HEK293T (cell line): Measurements from ENCODE around the gene TEX36.
"Not testable (repeated sequence)": the region's sequence is repeated elsewhere in the genome, so short reads cannot be mapped to it uniquely, and the experiment has no call there.

ENCODE experiments used
- CTCF ChIA-PET: fragments of 350-600 bp; formaldehyde crosslinking; extraction: SDS; loops from one replicate; lab custom pipeline; 2021; ENCODE audit warnings: antibody characterized with exemption, inconsistent platforms; lab: Yijun Ruan, JAX
- POLR2A ChIA-PET: fragments of 350-600 bp; formaldehyde crosslinking; extraction: SDS; loops from one replicate; lab custom pipeline; 2020; ENCODE audit warnings: antibody characterized with exemption, inconsistent platforms; lab: Yijun Ruan, JAX
- DNase-seq: peaks from one replicate; pipeline ENCODE4 v3.0.0; 2012; ENCODE audit warnings: mixed read lengths; ENCODE audit errors: extremely low spot score
- ARNT ChIP-seq: fragments of 450-650 bp; IDR thresholded peaks from 2 replicates; pipeline ENCODE4 v1.6.1; 2017; ENCODE audit warnings: mild to moderate bottlenecking
- BHLHE40 ChIP-seq: fragments of 450-650 bp; IDR thresholded peaks from 2 replicates; pipeline ENCODE4 v1.6.1; 2016; ENCODE audit warnings: mild to moderate bottlenecking, moderate library complexity, borderline replicate concordance
- CTBP1 ChIP-seq: fragments of 450-650 bp; IDR thresholded peaks from 2 replicates; pipeline ENCODE4 v1.6.1; 2016; ENCODE audit warnings: borderline replicate concordance
- ELF4 ChIP-seq: fragments of 450-650 bp; IDR thresholded peaks from 2 replicates; pipeline ENCODE4 v1.6.1; 2017; ENCODE audit warnings: antibody characterized with exemption
- FOXA1 ChIP-seq: fragments of 450-650 bp; IDR thresholded peaks from 2 replicates; pipeline ENCODE4 v1.6.1; 2016; ENCODE audit warnings: mild to moderate bottlenecking
- FOXK2 ChIP-seq: fragments of 450-650 bp; IDR thresholded peaks from 2 replicates; pipeline ENCODE4 v1.6.1; 2016; ENCODE audit warnings: mild to moderate bottlenecking
- FOXM1 ChIP-seq: fragments of 450-650 bp; IDR thresholded peaks from 2 replicates; pipeline ENCODE4 v1.6.1; 2017; ENCODE audit warnings: mild to moderate bottlenecking, borderline replicate concordance
- HDGF ChIP-seq: fragments of 450-650 bp; IDR thresholded peaks from 2 replicates; pipeline ENCODE4 v1.6.1; 2017; ENCODE audit warnings: antibody characterized with exemption, borderline replicate concordance
- L3MBTL2 ChIP-seq: fragments of 450-650 bp; conservative IDR thresholded peaks from 2 replicates; pipeline ENCODE4 v1.6.1; 2016; ENCODE audit warnings: mild to moderate bottlenecking
- LEF1 ChIP-seq: fragments of 450-650 bp; IDR thresholded peaks from 2 replicates; pipeline ENCODE4 v1.6.1; 2017; ENCODE audit warnings: mild to moderate bottlenecking, borderline replicate concordance
- NFRKB ChIP-seq: fragments of 450-650 bp; IDR thresholded peaks from 2 replicates; pipeline ENCODE4 v1.6.1; 2016; ENCODE audit warnings: mild to moderate bottlenecking, moderate library complexity
- SP1 ChIP-seq: fragments of 450-650 bp; IDR thresholded peaks from 2 replicates; pipeline ENCODE4 v1.6.1; 2017
- SUZ12 ChIP-seq: fragments of 450-650 bp; IDR thresholded peaks from 2 replicates; pipeline ENCODE4 v1.6.1; 2016; ENCODE audit warnings: mild to moderate bottlenecking
- TARDBP ChIP-seq: fragments of 450-650 bp; IDR thresholded peaks from 2 replicates; pipeline ENCODE4 v1.6.1; 2016
- ZNF384 ChIP-seq: fragments of 450-650 bp; IDR thresholded peaks from 2 replicates; pipeline ENCODE4 v1.6.1; 2016
- TF ChIP-seq, protein P1 (sequence below): fragments of 450-650 bp; IDR thresholded peaks from 2 replicates; pipeline ENCODE4 v1.6.1; 2016

The TEX36 gene

DNA sequence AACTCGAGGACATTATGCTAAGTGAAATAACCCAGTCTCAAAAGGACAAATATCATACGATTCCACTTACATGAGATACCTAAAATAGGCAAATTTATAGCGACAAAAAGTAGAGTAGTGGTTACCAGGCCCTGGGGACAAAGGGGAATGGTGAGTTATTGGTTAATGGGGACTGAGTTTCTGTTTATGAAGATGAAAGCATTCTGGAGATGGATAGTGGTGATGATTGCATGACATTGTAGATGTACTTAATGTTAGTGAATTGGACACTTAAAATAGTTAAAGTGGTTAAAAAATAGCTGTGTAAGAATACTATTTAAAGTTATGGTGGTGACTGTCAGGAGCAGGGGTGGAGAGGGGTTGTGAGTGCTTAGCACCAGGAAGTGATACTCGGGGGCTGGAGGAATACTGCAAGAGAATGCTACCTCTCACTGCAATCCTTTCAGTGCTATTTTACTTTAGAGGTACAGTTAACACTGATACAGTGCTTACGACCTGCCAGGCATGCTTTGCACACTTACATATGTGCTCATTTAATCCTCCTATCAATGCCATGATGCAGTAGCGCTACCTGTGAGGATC is 16.7 kb upstream of the TEX36 start:
- no peak for DNase-seq
- CTCF ChIA-PET = interaction anchor here (1.0 to 1.6 kb wide), 3 partner anchors 10 to 721 kb away, joined by 3 read pairs; no protein-coding TSS in a partner anchor
- POLR2A ChIA-PET = no interaction called here
- TF ChIP-seq L3MBTL2 (no peak), ARNT (no peak), LEF1 (no peak), HDGF (no peak), CTBP1 (no peak), FOXA1 (no peak), NFRKB (no peak)

DNA sequence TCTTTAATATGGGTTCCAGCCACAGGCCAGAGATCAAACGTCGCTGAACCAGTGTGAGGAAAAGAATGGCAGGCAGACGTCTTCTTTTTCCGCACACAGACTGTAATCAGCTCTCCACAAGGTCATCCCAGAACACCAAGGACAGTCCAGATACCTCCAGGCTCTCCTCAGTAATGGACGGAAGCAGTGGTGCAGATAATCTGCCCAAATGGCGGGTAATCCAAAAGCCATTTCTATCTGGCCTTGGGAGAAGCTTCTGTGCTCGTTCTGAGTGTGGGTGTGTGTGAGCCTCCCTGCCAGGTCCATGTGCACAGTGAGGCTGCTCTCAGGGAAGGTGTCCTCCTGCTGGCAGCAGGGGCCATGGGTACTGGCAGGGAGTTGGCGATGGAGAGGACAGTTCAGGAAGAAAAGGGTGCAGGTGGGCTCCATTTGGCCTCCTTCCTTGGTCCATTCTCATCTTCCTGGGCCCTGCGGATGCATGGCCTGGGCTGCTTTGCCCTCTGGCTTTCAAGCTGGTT is 15.6 kb upstream of the TEX36 start:
- POLR2A ChIA-PET = interaction anchor here (1.2 kb wide), 1 partner anchor 21 kb away, joined by 3 read pairs; the partner anchor contains the start of gene EDRF1

DNA sequence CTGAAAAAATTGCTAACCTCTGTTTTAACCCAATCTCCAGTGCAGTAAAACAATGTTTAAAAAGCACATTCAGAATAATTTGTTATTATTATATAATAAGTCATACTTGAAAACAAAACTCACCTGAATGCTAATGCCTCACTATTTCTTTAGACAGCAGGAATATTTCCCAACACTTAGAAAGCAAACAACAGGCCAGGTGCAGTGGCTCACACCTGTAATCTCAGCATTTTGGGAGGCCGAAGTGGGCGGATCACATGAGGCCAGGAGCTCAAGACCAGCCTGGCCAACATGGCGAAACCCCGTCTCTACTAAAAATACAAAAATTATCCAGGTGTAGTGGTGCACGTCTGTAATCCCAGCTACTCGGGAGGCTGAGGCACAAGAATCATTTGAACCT is 13.9 kb upstream of the TEX36 start:
- DNase-seq, CTCF ChIA-PET: not testable (repeated sequence)
- POLR2A ChIA-PET = interaction anchor here (2.8 kb wide), 1 partner anchor 11 kb away, joined by 9 read pairs; no protein-coding TSS in a partner anchor

More for the DNA sequence above, 15.6 kb upstream of the TEX36 start:
- CTCF ChIA-PET = interaction anchor here (1.0 to 1.3 kb wide), 3 partner anchors 8 to 720 kb away, joined by 3 to 4 read pairs (median 4); no protein-coding TSS in a partner anchor
- DNase-seq = no peak
- TF ChIP-seq SUZ12 = no peak
- TF ChIP-seq FOXA1 = no peak
- TF ChIP-seq TARDBP = no peak
- no peak for TF ChIP-seq BHLHE40
- no peak for TF ChIP-seq NFRKB
- no peak for TF ChIP-seq ZNF384

DNA sequence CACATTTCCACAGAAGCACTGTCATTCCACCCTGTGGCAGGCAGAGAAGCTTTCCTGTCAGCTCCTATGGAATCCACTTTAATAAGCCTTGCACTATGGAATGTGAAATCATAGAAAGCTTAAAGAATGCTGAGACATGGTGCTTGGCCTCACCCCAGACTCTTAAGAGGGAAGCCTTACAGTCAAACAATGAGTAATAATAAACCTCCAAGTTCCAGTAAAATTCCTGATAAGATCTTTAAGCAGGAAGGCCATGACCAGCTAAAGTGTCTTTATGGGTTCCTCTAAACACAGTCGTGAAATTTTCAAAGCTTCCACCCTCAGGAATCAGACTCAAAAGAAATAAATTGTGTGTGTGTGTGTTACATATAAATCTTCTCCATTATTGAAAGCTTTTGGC is 11.9 kb upstream of the TEX36 start:
- no peak for DNase-seq
- no peak for TF ChIP-seq SP1
- TF ChIP-seq, protein P1, sequence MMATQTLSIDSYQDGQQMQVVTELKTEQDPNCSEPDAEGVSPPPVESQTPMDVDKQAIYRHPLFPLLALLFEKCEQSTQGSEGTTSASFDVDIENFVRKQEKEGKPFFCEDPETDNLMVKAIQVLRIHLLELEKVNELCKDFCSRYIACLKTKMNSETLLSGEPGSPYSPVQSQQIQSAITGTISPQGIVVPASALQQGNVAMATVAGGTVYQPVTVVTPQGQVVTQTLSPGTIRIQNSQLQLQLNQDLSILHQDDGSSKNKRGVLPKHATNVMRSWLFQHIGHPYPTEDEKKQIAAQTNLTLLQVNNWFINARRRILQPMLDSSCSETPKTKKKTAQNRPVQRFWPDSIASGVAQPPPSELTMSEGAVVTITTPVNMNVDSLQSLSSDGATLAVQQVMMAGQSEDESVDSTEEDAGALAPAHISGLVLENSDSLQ = no peak
- POLR2A ChIA-PET = interaction anchor here (2.8 kb wide), 1 partner anchor 13 kb away, joined by 9 read pairs; no protein-coding TSS in a partner anchor
- CTCF ChIA-PET = interaction anchor here (1.2 kb wide), 1 partner anchor 9 kb away, joined by 3 read pairs; no protein-coding TSS in a partner anchor

DNA sequence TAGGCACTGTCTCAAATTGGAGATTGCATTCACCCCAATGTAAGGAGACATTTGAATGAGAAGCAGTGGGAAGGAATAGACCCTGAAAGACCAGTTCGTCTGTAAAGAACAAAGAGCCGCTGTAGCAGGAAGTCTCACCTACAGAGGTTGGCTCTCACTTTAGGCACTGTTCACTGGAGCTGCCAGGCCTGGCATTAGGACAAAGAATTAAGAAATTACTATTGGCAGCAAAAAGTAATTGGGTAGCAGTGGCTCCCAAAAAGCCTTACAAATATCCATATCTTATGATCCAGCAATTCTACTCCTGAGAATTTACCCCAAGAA is 10.5 kb upstream of the TEX36 start:
- POLR2A ChIA-PET = no interaction called here
- no peak for DNase-seq
- no peak for TF ChIP-seq SUZ12
- TF ChIP-seq ARNT = no peak
- TF ChIP-seq L3MBTL2 = no peak
- no peak for TF ChIP-seq NFRKB
- no peak for TF ChIP-seq ELF4
- no peak for TF ChIP-seq CTBP1
- no peak for TF ChIP-seq HDGF
- no peak for TF ChIP-seq BHLHE40
- no peak for TF ChIP-seq FOXM1
- no peak for TF ChIP-seq LEF1
- TF ChIP-seq ZNF384 = no peak
- no peak for TF ChIP-seq TARDBP
- no peak for TF ChIP-seq FOXK2
- TF ChIP-seq FOXA1 = no peak
- TF ChIP-seq, protein P1 = no peak
- no peak for TF ChIP-seq SP1
- CTCF ChIA-PET = no interaction called here

DNA sequence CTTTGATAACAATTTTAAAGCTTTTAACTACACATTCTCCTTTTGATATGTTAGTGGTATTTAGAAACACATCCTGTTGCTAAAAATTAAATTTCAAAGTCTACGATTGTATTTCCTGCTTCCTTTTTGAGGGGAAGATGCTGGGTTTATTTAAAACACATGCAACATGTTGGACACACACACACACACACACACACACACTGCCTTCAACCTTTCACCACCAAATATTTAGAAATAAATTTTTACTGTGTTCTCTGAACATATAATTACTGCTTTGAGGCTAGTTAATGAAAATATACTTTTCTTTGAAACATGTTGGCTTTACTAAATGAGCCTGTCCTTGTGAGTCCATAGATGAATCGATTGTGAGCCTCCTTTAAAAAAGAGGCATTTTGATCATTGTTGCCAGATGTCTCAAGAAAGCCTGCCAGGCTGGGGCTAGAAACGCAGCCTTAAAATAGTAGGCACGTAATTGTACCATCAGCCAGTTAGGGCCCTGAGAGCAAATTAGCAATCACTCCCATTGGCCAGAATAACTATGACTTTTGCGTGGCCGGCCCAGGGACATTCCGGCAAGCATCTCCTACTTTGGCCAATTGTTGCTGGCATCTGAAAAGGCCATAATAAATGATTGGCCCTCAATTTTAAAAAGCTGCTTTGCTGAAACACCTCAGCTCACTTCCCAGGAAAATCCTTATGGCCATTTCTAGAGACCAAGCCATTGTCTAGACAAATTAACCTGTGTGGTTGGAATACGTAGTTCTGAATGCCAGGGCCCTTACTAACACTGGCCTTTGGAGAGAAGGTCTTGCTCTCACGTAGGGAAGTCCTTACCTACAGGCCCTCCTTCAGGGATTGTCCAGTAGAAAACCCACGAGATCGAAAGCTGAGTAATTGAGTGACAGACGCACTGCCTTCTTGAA is 9.9 kb upstream of the TEX36 start:
- CTCF ChIA-PET = no interaction called here
- POLR2A ChIA-PET = no interaction called here
- TF ChIP-seq FOXK2 = no peak
- TF ChIP-seq, protein P1 = no peak
- TF ChIP-seq SP1 = no peak
- TF ChIP-seq ARNT = no peak
- TF ChIP-seq BHLHE40 = no peak
- no peak for TF ChIP-seq LEF1
- no peak for TF ChIP-seq FOXA1
- no peak for TF ChIP-seq SUZ12
- no peak for TF ChIP-seq NFRKB
- no peak for DNase-seq

DNA sequence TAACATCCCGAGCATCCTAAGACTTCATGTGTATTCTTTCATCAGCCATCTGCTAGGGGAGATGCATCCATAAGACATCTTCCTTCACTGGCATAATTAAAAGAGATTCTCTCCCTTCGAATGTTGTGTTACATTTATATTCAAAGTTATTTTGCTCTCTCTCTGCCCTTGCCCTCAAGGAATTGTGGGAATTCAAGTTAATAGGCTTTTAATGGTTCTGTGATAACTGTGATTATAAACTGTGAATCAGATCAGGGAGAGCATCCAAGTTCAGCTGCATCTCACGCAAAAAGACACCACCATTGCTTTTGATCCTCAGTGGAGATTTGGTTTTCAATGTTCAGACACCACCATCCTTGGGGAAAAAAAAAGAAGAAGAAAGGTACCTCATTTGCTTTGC is 9.2 kb upstream of the TEX36 start:
- TF ChIP-seq SUZ12 (no peak), FOXK2 (no peak), ELF4 (no peak), HDGF (no peak), ZNF384 (no peak), LEF1 (no peak), CTBP1 (no peak), ARNT (no peak), FOXA1 (no peak), NFRKB (no peak), L3MBTL2 (no peak)
- no peak for DNase-seq
- CTCF ChIA-PET = no interaction called here
- POLR2A ChIA-PET = interaction anchor here (1.0 kb wide), 1 partner anchor 27 kb away, joined by 5 read pairs; the partner anchor contains the start of gene EDRF1
